ENCODE results near the gene NAGA.

DNA sequence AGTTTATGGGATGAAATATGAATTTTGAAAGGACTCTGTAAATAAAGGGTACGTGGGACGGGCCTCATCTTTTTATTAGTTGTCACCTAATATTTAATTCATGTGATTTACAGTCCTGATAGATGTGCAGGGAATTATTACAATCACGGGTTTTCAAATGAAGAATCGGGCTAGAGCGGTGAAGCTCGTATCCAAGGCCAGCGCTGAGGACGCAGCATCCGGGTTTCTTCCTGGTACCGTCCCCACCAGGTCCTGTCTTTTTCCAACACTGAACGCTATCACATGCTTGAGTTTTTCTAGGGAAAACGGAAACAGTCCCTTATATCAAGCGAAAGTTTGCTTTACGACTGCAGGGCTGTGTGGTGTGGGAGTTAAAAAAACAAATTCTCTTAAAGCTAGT lies 9.7 kb upstream of the NAGA start:
- TF ChIP-seq, protein P1, sequence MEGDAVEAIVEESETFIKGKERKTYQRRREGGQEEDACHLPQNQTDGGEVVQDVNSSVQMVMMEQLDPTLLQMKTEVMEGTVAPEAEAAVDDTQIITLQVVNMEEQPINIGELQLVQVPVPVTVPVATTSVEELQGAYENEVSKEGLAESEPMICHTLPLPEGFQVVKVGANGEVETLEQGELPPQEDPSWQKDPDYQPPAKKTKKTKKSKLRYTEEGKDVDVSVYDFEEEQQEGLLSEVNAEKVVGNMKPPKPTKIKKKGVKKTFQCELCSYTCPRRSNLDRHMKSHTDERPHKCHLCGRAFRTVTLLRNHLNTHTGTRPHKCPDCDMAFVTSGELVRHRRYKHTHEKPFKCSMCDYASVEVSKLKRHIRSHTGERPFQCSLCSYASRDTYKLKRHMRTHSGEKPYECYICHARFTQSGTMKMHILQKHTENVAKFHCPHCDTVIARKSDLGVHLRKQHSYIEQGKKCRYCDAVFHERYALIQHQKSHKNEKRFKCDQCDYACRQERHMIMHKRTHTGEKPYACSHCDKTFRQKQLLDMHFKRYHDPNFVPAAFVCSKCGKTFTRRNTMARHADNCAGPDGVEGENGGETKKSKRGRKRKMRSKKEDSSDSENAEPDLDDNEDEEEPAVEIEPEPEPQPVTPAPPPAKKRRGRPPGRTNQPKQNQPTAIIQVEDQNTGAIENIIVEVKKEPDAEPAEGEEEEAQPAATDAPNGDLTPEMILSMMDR (IDR thresholded peaks at IDR 0.05): no peak
- TF ChIP-seq POLR2AphosphoS5 (IDR thresholded peaks at IDR 0.05): no peak
